ENCODE results near the gene PCDH12.
"Not testable (repeated sequence)": the region's sequence is repeated elsewhere in the genome, so short reads cannot be mapped to it uniquely, and the experiment has no call there.

PCDH12 gene

GRCh38 chr5:141935538-141935937 is 22.5 kb downstream of the PCDH12 start:
- no peak for DNase-seq (ENCODE audit: low read depth)

- DNase-seq (ENCODE audit: low read depth): no peak
Observed at GRCh38 chr5:141934099-141934844, 23.7 kb downstream of the PCDH12 start.

- no peak for DNase-seq (ENCODE audit: low read depth)
Observed at GRCh38 chr5:141933151-141933550, 24.9 kb downstream of the PCDH12 start.

GRCh38 chr5:141931694-141932093 is 26.3 kb downstream of the PCDH12 start:
- no peak for DNase-seq (ENCODE audit: low read depth)

GRCh38 chr5:141929398-141930058 is 28.5 kb downstream of the PCDH12 start:
- DNase-seq (ENCODE audit: low read depth): no peak

- no peak for DNase-seq (ENCODE audit: low read depth)
Observed at GRCh38 chr5:141928051-141928450, 30.0 kb downstream of the PCDH12 start.

- no peak for DNase-seq (ENCODE audit: low read depth)
Observed at GRCh38 chr5:141926434-141926833, 31.6 kb downstream of the PCDH12 start.

GRCh38 chr5:141923448-141924313 is 34.3 kb downstream of the PCDH12 start, which contains the start of gene DELE1:
Gene DELE1, plus strand, starts transcription at chr5:141923871. Its CDS starts 71 bp downstream, at chr5:141923942.
- DNase-seq (ENCODE audit: low read depth): peak; percentile 91

- not testable (repeated sequence) for DNase-seq (ENCODE audit: low read depth)
Observed at GRCh38 chr5:141922827-141923447, 35.1 kb downstream of the PCDH12 start.

GRCh38 chr5:141920771-141921170 is 37.2 kb downstream of the PCDH12 start:
- DNase-seq (ENCODE audit: low read depth): no peak

GRCh38 chr5:141919218-141920119 is 38.5 kb downstream of the PCDH12 start:
- DNase-seq (ENCODE audit: low read depth): no peak

- no peak for DNase-seq (ENCODE audit: low read depth)
Observed at GRCh38 chr5:141917760-141918159, 40.2 kb downstream of the PCDH12 start.

GRCh38 chr5:141916522-141916921 is 41.5 kb downstream of the PCDH12 start:
- no peak for DNase-seq (ENCODE audit: low read depth)

GRCh38 chr5:141915881-141916336 is 42.1 kb downstream of the PCDH12 start:
- no peak for DNase-seq (ENCODE audit: low read depth)

- no peak for DNase-seq (ENCODE audit: low read depth)
Observed at GRCh38 chr5:141914797-141915196, 43.2 kb downstream of the PCDH12 start.

- peak; percentile 4 for DNase-seq (ENCODE audit: low read depth)
Observed at GRCh38 chr5:141914199-141914743, 43.7 kb downstream of the PCDH12 start.

GRCh38 chr5:141913560-141914198 is 44.3 kb downstream of the PCDH12 start:
- no peak for DNase-seq (ENCODE audit: low read depth)

- DNase-seq (ENCODE audit: low read depth): no peak
Observed at GRCh38 chr5:141910271-141910673, 47.7 kb downstream of the PCDH12 start.

GRCh38 chr5:141909212-141909611 is 48.8 kb downstream of the PCDH12 start:
- no peak for DNase-seq (ENCODE audit: low read depth)

GRCh38 chr5:141908796-141909195 is 49.2 kb downstream of the PCDH12 start:
- no peak for DNase-seq (ENCODE audit: low read depth)
